IMR-90 (cell line): ENCODE results near the gene PPM1K. TPM values are rescaled to one million over a fixed set of nuclear protein-coding genes. Genes with fewer than 3 reads are reported as not detected.

Experiments
- ATAC-seq: fragments of 200-7000 bp; cut with Tn5 transposase; 2 replicates; pipeline ENCODE4 v1.9.1; 2020; ENCODE audit warnings: low read depth, mild to moderate bottlenecking, moderate library complexity
- BruUV-seq: library from RNA; stranded (reverse); fragments of 400-500 nt; replicated peaks from 2 replicates; lab custom pipeline; 2021; lab: Mats Ljungman, UMichigan
- CTCF ChIA-PET: fragments of 300-600 bp; formaldehyde crosslinking; extraction: SDS; loops from one replicate; lab custom pipeline; 2021; ENCODE audit warnings: antibody characterized with exemption; lab: Yijun Ruan, JAX
- POLR2A ChIA-PET: fragments of 300-600 bp; sonication (Branson Sonifier 250); formaldehyde crosslinking; loops from one replicate; lab custom pipeline; 2022; ENCODE audit warnings: antibody characterized with exemption; ENCODE audit not compliant: unreplicated experiment; lab: Charles Lee
- DNase-seq: peaks from one replicate; pipeline ENCODE4 v3.0.0; 2013
- H2AFZ ChIP-seq: replicated peaks from 2 replicates; pipeline ENCODE3; 2013; ENCODE audit warnings: low read length, mild to moderate bottlenecking; ENCODE audit not compliant: poor library complexity
- H2AK5ac ChIP-seq: 2 replicates; pipeline ENCODE4 v1.6.1; 2013; ENCODE audit warnings: low read depth, low read length, inconsistent platforms
- H2AK9ac ChIP-seq: replicated peaks from 2 replicates; pipeline ENCODE3; 2013; ENCODE audit warnings: mild to moderate bottlenecking, low read depth, low read length, moderate library complexity; ENCODE audit not compliant: poor library complexity
- H2BK120ac ChIP-seq: 2 replicates; pipeline ENCODE4 v1.6.1; 2013; ENCODE audit warnings: low read depth, low read length, inconsistent platforms
- H2BK15ac ChIP-seq: 3 replicates; pipeline ENCODE4 v1.6.1; 2013; ENCODE audit warnings: low read depth, low read length, inconsistent platforms
- H2BK20ac ChIP-seq: 2 replicates; pipeline ENCODE4 v1.6.1; 2013; ENCODE audit warnings: low read depth, mild to moderate bottlenecking, inconsistent platforms, low read length, moderate library complexity
- H2BK5ac ChIP-seq: 2 replicates; pipeline ENCODE4 v1.6.1; 2013; ENCODE audit warnings: mild to moderate bottlenecking, low read depth, low read length, inconsistent platforms; ENCODE audit not compliant: poor library complexity, severe bottlenecking
- H3K14ac ChIP-seq: replicated peaks from 2 replicates; pipeline ENCODE4 v1.6.1; 2013; ENCODE audit warnings: low read depth, low read length, inconsistent platforms
- H3K18ac ChIP-seq: 2 replicates; pipeline ENCODE4 v1.6.1; 2013; ENCODE audit warnings: low read depth, low read length, control low read depth
- H3K23ac ChIP-seq: 2 replicates; pipeline ENCODE4 v1.6.1; 2013; ENCODE audit warnings: low read depth, low read length, inconsistent platforms
- H3K27ac ChIP-seq: 2 replicates; pipeline ENCODE4 v1.5.1; 2013; ENCODE audit warnings: mild to moderate bottlenecking, control low read depth, low read length; ENCODE audit not compliant: insufficient read depth
- H3K27me3 ChIP-seq: 2 replicates; pipeline ENCODE4 v1.6.1; 2013; ENCODE audit warnings: low read length; ENCODE audit not compliant: control insufficient read depth, insufficient read depth
- H3K36me3 ChIP-seq: 2 replicates; pipeline ENCODE4 v1.6.1; 2013; ENCODE audit warnings: low read length, mixed read lengths; ENCODE audit not compliant: control insufficient read depth, insufficient read depth
- H3K4ac ChIP-seq: 2 replicates; pipeline ENCODE4 v1.6.1; 2013; ENCODE audit warnings: low read depth, low read length, inconsistent platforms
- H3K4me1 ChIP-seq: 2 replicates; pipeline ENCODE4 v1.6.1; 2013; ENCODE audit warnings: low read length, mixed read lengths; ENCODE audit not compliant: control insufficient read depth, insufficient read depth
- H3K4me2 ChIP-seq: 2 replicates; pipeline ENCODE4 v1.6.1; 2013; ENCODE audit warnings: low read depth, mild to moderate bottlenecking, control low read depth, low read length, moderate library complexity
- H3K4me3 ChIP-seq: 2 replicates; pipeline ENCODE4 v1.5.1; 2013; ENCODE audit warnings: low read depth, mild to moderate bottlenecking, control low read depth, low read length, moderate library complexity; ENCODE audit not compliant: insufficient read depth
- H3K56ac ChIP-seq: 2 replicates; pipeline ENCODE4 v1.6.1; 2013; ENCODE audit warnings: low read length, inconsistent platforms; ENCODE audit not compliant: insufficient read depth; ENCODE audit errors: extremely low read depth
- H3K79me1 ChIP-seq, 2 experiments: 2 replicates each; pipeline ENCODE4 v1.6.1; 2013; ENCODE audit warnings: low read length in 2 of 2, inconsistent platforms in 1 of 2, low read depth in 1 of 2
- H3K9ac ChIP-seq: 2 replicates; pipeline ENCODE4 v1.6.1; 2013; ENCODE audit warnings: low read depth, low read length, control low read depth
- H3K9me1 ChIP-seq: 2 replicates; pipeline ENCODE4 v1.6.1; 2013; ENCODE audit warnings: low read length, inconsistent platforms; ENCODE audit not compliant: insufficient read depth
- H3K9me3 ChIP-seq: 2 replicates; pipeline ENCODE4 v1.6.1; 2013; ENCODE audit warnings: low read length; ENCODE audit not compliant: control insufficient read depth, insufficient read depth
- H4K20me1 ChIP-seq: 2 replicates; pipeline ENCODE4 v1.6.1; 2013; ENCODE audit warnings: low read length, inconsistent platforms; ENCODE audit not compliant: insufficient read depth
- H4K5ac ChIP-seq: 2 replicates; pipeline ENCODE4 v1.6.1; 2013; ENCODE audit warnings: mild to moderate bottlenecking, low read depth, low read length, control low read depth
- H4K8ac ChIP-seq, 2 experiments: 2 replicates each; pipeline ENCODE4 v1.6.1; 2013; ENCODE audit warnings: low read depth in 2 of 2, low read length in 2 of 2, control low read depth in 1 of 2, inconsistent platforms in 1 of 2
- H4K91ac ChIP-seq: 2 replicates; pipeline ENCODE4 v1.6.1; 2013; ENCODE audit warnings: low read depth, low read length, inconsistent platforms; ENCODE audit not compliant: insufficient read depth
- BHLHE40 ChIP-seq: fragments of 150-350 bp; IDR thresholded peaks from 2 replicates; pipeline ENCODE4 v1.6.1; 2016; ENCODE audit warnings: mild to moderate bottlenecking, low read depth, low read length
- CHD1 ChIP-seq: IDR thresholded peaks from 2 replicates; pipeline ENCODE4 v1.6.1; 2012; ENCODE audit warnings: low read depth, low read length, improper control_type of control experiment
- FOS ChIP-seq: fragments of 150-350 bp; IDR thresholded peaks from 2 replicates; pipeline ENCODE4 v1.6.1; 2016; ENCODE audit warnings: low read depth, low read length
- MAFK ChIP-seq: IDR thresholded peaks from 2 replicates; pipeline ENCODE4 v1.6.1; 2012; ENCODE audit warnings: low read depth, low read length, improper control_type of control experiment
- MAZ ChIP-seq: IDR thresholded peaks from 2 replicates; pipeline ENCODE4 v1.6.1; 2012; ENCODE audit warnings: low read depth, mild to moderate bottlenecking, low read length, improper control_type of control experiment, moderate library complexity, borderline replicate concordance
- MXI1 ChIP-seq: IDR thresholded peaks from 2 replicates; pipeline ENCODE4 v1.6.1; 2012; ENCODE audit warnings: low read depth, mild to moderate bottlenecking, low read length, moderate library complexity, borderline replicate concordance
- NFE2L2 ChIP-seq: fragments of 150-350 bp; IDR thresholded peaks from 2 replicates; pipeline ENCODE4 v1.6.1; 2016; ENCODE audit warnings: low read depth, mild to moderate bottlenecking, low read length
- POLR2A ChIP-seq: IDR thresholded peaks from 2 replicates; pipeline ENCODE4 v1.6.1; 2012; ENCODE audit warnings: mild to moderate bottlenecking, low read depth, low read length
- RCOR1 ChIP-seq: IDR thresholded peaks from 2 replicates; pipeline ENCODE4 v1.6.1; 2012; ENCODE audit warnings: mild to moderate bottlenecking, low read length, improper control_type of control experiment; ENCODE audit not compliant: insufficient replicate concordance
- RFX5 ChIP-seq: IDR thresholded peaks from 2 replicates; pipeline ENCODE4 v1.8.0; 2012; ENCODE audit warnings: low read depth, mild to moderate bottlenecking, low read length, moderate library complexity
- SMC3 ChIP-seq: fragments of 150-350 bp; IDR thresholded peaks from 2 replicates; pipeline ENCODE4 v1.6.1; 2016; ENCODE audit warnings: low read depth, mild to moderate bottlenecking, antibody characterized with exemption, low read length, moderate library complexity
- WGBS, 2 experiments: methylation state at CpG; one replicate each; pipeline versions ENCODE4 v1.1.5 to v1.1.7; 2013; ENCODE audit warnings: missing lambda C conversion rate in 2 of 2; ENCODE audit not compliant: insufficient read length in 1 of 2; ENCODE audit errors: extremely low coverage in 2 of 2; 5-methylcytosine and 5-hydroxymethylcytosine counted together
- dilution Hi-C: fragments of 300-500 bp; cut with HindIII; formaldehyde crosslinking; loops from one replicate; pipeline ENCODE4 v1.14.3; 2018; ENCODE audit warnings: low sequenced_read_pairs; ENCODE audit not compliant: unreplicated experiment
- in situ Hi-C: fragments of 300-500 bp; cut with MboI; formaldehyde crosslinking; loops from 3 replicates; pipeline ENCODE4 v1.14.3; 2019; ENCODE audit warnings: low sequenced_read_pairs, inconsistent platforms, mixed read lengths
- intact Hi-C: fragments of 100-400 bp; cut with micrococcal nuclease; formaldehyde crosslinking; loops from 2 replicates; pipeline ENCODE4 v1.10.0; 2022
- polyA plus RNA-seq, 3 experiments: library from polyadenylated mRNA; depleted of rRNA; stranded (reverse); fragments of >200 nt; gene quantifications; 2 replicates each; pipeline ENCODE4 v1.2.3, GENCODE V29; 2012; ENCODE audit warnings: low replicate concordance in 1 of 3
- total RNA-seq: library from RNA; depleted of rRNA; stranded (reverse); fragments of >200 nt; gene quantifications from 2 replicates; pipeline ENCODE4 v1.2.3, GENCODE V29; 2012
- TF ChIP-seq, protein P1 (sequence below): conservative IDR thresholded peaks from 2 replicates; pipeline ENCODE4 v1.5.1; 2012; ENCODE audit warnings: mild to moderate bottlenecking, low read depth, low read length, improper control_type of control experiment
- TF ChIP-seq, protein P2 (sequence below): fragments of 150-350 bp; IDR thresholded peaks from 2 replicates; pipeline ENCODE4 v1.6.1; 2016; ENCODE audit warnings: low read depth, mild to moderate bottlenecking, low read length, moderate library complexity, borderline replicate concordance
- TF ChIP-seq, protein P3 (sequence below): fragments of 150-350 bp; IDR thresholded peaks from 2 replicates; pipeline ENCODE4 v1.6.1; 2017; ENCODE audit warnings: mild to moderate bottlenecking, antibody characterized with exemption, low read length, low read depth

The PPM1K gene
- total and polyA plus RNA-seq, 2 of the 4 experiments (the other 2 are of a cell fraction) = 6.1 to 11.5 TPM

DNA sequence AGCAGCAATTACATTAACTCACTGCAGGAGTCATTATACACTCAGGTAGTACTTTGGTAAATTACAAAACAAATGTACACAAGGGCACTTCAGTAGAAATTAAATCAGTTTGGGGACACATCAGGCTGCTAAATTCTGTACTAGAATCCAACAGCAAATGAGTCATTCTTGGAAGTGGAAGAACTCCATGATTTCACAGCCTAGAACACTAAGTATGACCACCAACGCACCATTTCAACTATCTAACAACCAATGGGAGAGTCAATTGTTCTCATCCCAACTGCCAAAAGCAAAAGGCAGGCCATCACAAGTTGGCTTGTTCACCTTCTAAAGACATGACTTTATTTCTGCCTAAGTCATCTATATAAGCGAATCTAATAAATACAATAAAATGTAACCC lies 26.6 kb downstream of the PPM1K start:
- in situ Hi-C loops = no loop called here
- no peak overlapping the region for H3K18ac ChIP-seq
- BruUV-seq = TSS peak; percentile 15

More for the DNA sequence above, 26.6 kb downstream of the PPM1K start:
- H4K8ac ChIP-seq = no peak overlapping the region
- no peak overlapping the region for H3K14ac ChIP-seq
- H2BK20ac ChIP-seq = no peak overlapping the region
- no peak overlapping the region for H3K4me3 ChIP-seq
- POLR2A ChIA-PET = no interaction called here
- H3K9me3 ChIP-seq = no peaks in the 10 kb centered on the region
- H3K79me1 ChIP-seq = no peaks in the 10 kb centered on the region
- no peak overlapping the region for H3K23ac ChIP-seq
- no peak overlapping the region for H3K27ac ChIP-seq
- no peak overlapping the region for H2AK5ac ChIP-seq
- H3K27me3 ChIP-seq = no peaks in the 10 kb centered on the region; the same call in 1 of the 2 replicates
- no peak overlapping the region for H2AFZ ChIP-seq
- H3K4me2 ChIP-seq = no peak overlapping the region
- ATAC-seq = no peak
- H3K9ac ChIP-seq = no peak overlapping the region
- no peak overlapping the region for H3K4ac ChIP-seq
- H3K36me3 ChIP-seq = no peaks in the 10 kb centered on the region
- H2AK9ac ChIP-seq = no peak overlapping the region
- no CpG with 5 or more reads among the region's 2 CpGs for WGBS, 2 experiments
- dilution Hi-C loops (no loop called here), intact Hi-C loops (no loop called here)
- no peak overlapping the region for H4K5ac ChIP-seq
- H3K56ac ChIP-seq = no peak overlapping the region
- H4K20me1 ChIP-seq = no peaks in the 10 kb centered on the region
- H2BK5ac ChIP-seq = no peak overlapping the region
- no peak overlapping the region for H4K91ac ChIP-seq
- no peak overlapping the region for H2BK120ac ChIP-seq
- TF ChIP-seq MAFK (no peak), FOS (no peak), POLR2A (no peak), MAZ (no peak), RFX5 (no peak), RCOR1 (no peak), SMC3 (no peak), CHD1 (no peak), MXI1 (no peak), NFE2L2 (no peak), BHLHE40 (no peak)
- TF ChIP-seq, protein P1, sequence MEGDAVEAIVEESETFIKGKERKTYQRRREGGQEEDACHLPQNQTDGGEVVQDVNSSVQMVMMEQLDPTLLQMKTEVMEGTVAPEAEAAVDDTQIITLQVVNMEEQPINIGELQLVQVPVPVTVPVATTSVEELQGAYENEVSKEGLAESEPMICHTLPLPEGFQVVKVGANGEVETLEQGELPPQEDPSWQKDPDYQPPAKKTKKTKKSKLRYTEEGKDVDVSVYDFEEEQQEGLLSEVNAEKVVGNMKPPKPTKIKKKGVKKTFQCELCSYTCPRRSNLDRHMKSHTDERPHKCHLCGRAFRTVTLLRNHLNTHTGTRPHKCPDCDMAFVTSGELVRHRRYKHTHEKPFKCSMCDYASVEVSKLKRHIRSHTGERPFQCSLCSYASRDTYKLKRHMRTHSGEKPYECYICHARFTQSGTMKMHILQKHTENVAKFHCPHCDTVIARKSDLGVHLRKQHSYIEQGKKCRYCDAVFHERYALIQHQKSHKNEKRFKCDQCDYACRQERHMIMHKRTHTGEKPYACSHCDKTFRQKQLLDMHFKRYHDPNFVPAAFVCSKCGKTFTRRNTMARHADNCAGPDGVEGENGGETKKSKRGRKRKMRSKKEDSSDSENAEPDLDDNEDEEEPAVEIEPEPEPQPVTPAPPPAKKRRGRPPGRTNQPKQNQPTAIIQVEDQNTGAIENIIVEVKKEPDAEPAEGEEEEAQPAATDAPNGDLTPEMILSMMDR = no peak
- TF ChIP-seq, protein P2, sequence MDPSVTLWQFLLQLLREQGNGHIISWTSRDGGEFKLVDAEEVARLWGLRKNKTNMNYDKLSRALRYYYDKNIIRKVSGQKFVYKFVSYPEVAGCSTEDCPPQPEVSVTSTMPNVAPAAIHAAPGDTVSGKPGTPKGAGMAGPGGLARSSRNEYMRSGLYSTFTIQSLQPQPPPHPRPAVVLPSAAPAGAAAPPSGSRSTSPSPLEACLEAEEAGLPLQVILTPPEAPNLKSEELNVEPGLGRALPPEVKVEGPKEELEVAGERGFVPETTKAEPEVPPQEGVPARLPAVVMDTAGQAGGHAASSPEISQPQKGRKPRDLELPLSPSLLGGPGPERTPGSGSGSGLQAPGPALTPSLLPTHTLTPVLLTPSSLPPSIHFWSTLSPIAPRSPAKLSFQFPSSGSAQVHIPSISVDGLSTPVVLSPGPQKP = no peak
- TF ChIP-seq, protein P3, sequence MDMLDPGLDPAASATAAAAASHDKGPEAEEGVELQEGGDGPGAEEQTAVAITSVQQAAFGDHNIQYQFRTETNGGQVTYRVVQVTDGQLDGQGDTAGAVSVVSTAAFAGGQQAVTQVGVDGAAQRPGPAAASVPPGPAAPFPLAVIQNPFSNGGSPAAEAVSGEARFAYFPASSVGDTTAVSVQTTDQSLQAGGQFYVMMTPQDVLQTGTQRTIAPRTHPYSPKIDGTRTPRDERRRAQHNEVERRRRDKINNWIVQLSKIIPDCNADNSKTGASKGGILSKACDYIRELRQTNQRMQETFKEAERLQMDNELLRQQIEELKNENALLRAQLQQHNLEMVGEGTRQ = no peak
- H3K4me1 ChIP-seq = no peaks in the 10 kb centered on the region
- no peak for DNase-seq
- H3K9me1 ChIP-seq = no peaks in the 10 kb centered on the region
- no peak overlapping the region for H2BK15ac ChIP-seq
- CTCF ChIA-PET = no interaction called here
